Measurements from ENCODE around the gene SLC39A7.

DNA sequence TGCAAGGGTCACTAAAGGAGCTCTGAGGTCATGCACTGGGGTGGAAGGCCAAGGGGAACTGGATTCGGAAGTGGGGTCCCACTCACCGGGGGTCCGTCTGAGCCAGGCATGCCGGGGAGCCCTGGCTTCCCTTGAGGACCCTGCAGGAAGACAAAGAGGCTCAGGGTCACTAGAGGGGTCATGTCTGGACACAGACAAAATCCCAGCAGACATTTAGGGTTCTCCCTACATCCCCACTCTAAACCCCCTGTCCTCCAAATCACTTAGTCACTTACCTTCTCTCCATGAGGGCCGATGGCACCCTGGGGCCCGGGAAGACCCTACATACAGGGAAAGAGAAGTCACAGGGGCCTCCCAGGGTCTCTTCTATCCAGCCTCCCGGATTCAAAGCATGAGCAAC, 23.8 kb upstream of the SLC39A7 start:
- TF ChIP-seq, protein P1, sequence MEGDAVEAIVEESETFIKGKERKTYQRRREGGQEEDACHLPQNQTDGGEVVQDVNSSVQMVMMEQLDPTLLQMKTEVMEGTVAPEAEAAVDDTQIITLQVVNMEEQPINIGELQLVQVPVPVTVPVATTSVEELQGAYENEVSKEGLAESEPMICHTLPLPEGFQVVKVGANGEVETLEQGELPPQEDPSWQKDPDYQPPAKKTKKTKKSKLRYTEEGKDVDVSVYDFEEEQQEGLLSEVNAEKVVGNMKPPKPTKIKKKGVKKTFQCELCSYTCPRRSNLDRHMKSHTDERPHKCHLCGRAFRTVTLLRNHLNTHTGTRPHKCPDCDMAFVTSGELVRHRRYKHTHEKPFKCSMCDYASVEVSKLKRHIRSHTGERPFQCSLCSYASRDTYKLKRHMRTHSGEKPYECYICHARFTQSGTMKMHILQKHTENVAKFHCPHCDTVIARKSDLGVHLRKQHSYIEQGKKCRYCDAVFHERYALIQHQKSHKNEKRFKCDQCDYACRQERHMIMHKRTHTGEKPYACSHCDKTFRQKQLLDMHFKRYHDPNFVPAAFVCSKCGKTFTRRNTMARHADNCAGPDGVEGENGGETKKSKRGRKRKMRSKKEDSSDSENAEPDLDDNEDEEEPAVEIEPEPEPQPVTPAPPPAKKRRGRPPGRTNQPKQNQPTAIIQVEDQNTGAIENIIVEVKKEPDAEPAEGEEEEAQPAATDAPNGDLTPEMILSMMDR (IDR thresholded peaks at IDR 0.05) = no peak
- no peak for TF ChIP-seq EP300 (IDR thresholded peaks at IDR 0.05)

Data from upper lobe of left lung (tissue), 4 donors.